ENCODE data around the gene PRDM1.

PRDM1 gene

GRCh38 chr6:106085984-106086813, at the start of gene PRDM1:
TSS of gene PRDM1 (plus strand) at chr6:106086336. CDS start at chr6:106086554, 218 bp downstream.
- H3K9me3 ChIP-seq (ENCODE audit: severe bottlenecking): no peaks in the 10 kb centered on the region
- H3K27me3 ChIP-seq (ENCODE audit: insufficient read depth, low read depth, severe bottlenecking): no peaks in the 10 kb centered on the region
- peaks cover 47% of the 10 kb centered on the region for H3K36me3 ChIP-seq
- TF ChIP-seq CTCF (IDR thresholded peaks at IDR 0.05; ENCODE audit: low read depth, low read length): peak; percentile 61
- H3K4me3 ChIP-seq (ENCODE audit: low read depth, low read length): peak within 1 kb of the TSS; percentile 98
- peak within 1 kb of the TSS; percentile 82 for H3K27ac ChIP-seq
- DNase-seq: peak; percentile 98

- no peak for DNase-seq
- no peaks in the 10 kb centered on the region for H3K36me3 ChIP-seq
- H3K27me3 ChIP-seq (ENCODE audit: insufficient read depth, low read depth, severe bottlenecking): no peaks in the 10 kb centered on the region
- no peak overlapping the region for H3K4me3 ChIP-seq (ENCODE audit: low read depth, low read length)
- no peak for TF ChIP-seq CTCF (IDR thresholded peaks at IDR 0.05; ENCODE audit: low read depth, low read length)
- peaks cover 3% of the 10 kb centered on the region for H3K9me3 ChIP-seq (ENCODE audit: severe bottlenecking)
- H3K27ac ChIP-seq: peak overlapping the region; percentile 19; the same call in 1 of the 2 replicates
These were observed 49.1 kb upstream of the PRDM1 start for GRCh38 chr6:106037060-106037459.

- Histone ChIP-seq H3K4me3 (ENCODE audit: low read depth, low read length) (peak overlapping the region; percentile 34), H3K9me3 (ENCODE audit: severe bottlenecking) (peaks cover 3% of the 10 kb centered on the region), H3K36me3 (no peaks in the 10 kb centered on the region), H3K27ac (peak overlapping the region; percentile 80), H3K27me3 (ENCODE audit: insufficient read depth, low read depth, severe bottlenecking) (no peaks in the 10 kb centered on the region)
- TF ChIP-seq CTCF (IDR thresholded peaks at IDR 0.05; ENCODE audit: low read depth, low read length): no peak
- DNase-seq: peak; percentile 70
These were observed 46.1 kb upstream of the PRDM1 start for GRCh38 chr6:106039897-106040592.

GRCh38 chr6:106044151-106044550, 42.0 kb upstream of the PRDM1 start:
- Histone ChIP-seq H3K27me3 (ENCODE audit: insufficient read depth, low read depth, severe bottlenecking) (no peaks in the 10 kb centered on the region), H3K27ac (peak overlapping the region; percentile 35), H3K4me3 (ENCODE audit: low read depth, low read length) (no peak overlapping the region), H3K36me3 (no peaks in the 10 kb centered on the region), H3K9me3 (ENCODE audit: severe bottlenecking) (no peaks in the 10 kb centered on the region)
- no peak for DNase-seq
- TF ChIP-seq CTCF (IDR thresholded peaks at IDR 0.05; ENCODE audit: low read depth, low read length): no peak

GRCh38 chr6:106045077-106045476, 41.1 kb upstream of the PRDM1 start:
- DNase-seq: no peak
- no peak for TF ChIP-seq CTCF (IDR thresholded peaks at IDR 0.05; ENCODE audit: low read depth, low read length)
- peak overlapping the region; percentile 57; the same call in 1 of the 2 replicates for H3K27ac ChIP-seq

More at GRCh38 chr6:106045077-106045476, 41.1 kb upstream of the PRDM1 start:
- Histone ChIP-seq H3K4me3 (ENCODE audit: low read depth, low read length) (no peak overlapping the region), H3K36me3 (no peaks in the 10 kb centered on the region), H3K27me3 (ENCODE audit: insufficient read depth, low read depth, severe bottlenecking) (no peaks in the 10 kb centered on the region), H3K9me3 (ENCODE audit: severe bottlenecking) (no peaks in the 10 kb centered on the region)

Measured in WERI-Rb-1 (cell line).